A549 treated with Hydrocortisone at 1 μM for 4 hours (cell line): Measurements from ENCODE around the gene AHCY. TPM values are rescaled to one million over a fixed set of nuclear protein-coding genes. Genes with fewer than 3 reads are reported as not detected.

Experiments
- total RNA-seq: library from RNA; stranded (reverse); fragments of 200-300 nt; extraction: Qiagen RNA extraction; gene quantifications from 5 replicates; pipeline ENCODE4 v1.2.3, GENCODE V29; 2022

AHCY gene
- 307 to 346 TPM (median 321 TPM) in 5 replicates for total RNA-seq

DNA sequence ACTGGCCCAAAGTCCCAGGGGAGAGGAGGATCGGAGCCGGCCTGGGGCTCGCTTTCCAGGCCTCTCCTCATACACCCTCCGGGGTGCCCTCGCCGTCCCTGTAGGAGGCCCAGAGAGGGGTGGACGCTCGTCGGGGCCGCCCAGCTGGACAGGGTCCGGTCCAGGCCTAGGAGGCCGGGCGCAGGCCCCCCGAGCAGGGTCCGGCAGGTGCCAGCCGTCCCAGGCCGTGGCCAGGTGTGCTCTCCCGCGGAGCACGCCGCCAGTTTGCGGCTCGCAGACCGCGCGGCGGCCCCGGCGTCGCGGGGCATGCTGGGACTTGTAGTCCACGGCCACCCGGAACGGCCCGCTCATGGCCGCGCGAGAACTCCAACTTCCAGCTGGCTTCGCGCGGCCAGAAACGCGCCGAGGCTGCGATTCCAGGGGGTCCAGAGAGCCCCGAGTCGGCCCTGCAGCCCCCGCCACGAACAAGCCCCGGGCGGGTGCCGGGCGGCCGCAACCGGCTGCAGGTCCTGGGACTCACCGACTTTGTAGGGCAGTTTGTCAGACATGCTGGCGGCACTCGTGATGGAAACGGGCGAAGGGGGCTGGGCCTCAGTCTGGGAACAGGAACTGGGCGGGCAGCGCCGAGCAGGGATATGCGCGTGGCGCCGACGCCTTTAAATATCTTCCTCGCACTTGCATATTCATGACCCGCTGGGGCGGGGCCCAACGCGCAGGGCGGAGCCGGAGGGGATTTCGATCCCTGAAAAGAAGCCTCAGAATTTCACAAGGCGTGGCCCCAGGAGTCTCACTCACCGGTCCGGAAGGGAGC is at the start of gene AHCY:
AHCY (minus strand) TSS at position 633 of the 811 bp plus-strand sequence; CDS start at position 548, 85 bp downstream.

DNA sequence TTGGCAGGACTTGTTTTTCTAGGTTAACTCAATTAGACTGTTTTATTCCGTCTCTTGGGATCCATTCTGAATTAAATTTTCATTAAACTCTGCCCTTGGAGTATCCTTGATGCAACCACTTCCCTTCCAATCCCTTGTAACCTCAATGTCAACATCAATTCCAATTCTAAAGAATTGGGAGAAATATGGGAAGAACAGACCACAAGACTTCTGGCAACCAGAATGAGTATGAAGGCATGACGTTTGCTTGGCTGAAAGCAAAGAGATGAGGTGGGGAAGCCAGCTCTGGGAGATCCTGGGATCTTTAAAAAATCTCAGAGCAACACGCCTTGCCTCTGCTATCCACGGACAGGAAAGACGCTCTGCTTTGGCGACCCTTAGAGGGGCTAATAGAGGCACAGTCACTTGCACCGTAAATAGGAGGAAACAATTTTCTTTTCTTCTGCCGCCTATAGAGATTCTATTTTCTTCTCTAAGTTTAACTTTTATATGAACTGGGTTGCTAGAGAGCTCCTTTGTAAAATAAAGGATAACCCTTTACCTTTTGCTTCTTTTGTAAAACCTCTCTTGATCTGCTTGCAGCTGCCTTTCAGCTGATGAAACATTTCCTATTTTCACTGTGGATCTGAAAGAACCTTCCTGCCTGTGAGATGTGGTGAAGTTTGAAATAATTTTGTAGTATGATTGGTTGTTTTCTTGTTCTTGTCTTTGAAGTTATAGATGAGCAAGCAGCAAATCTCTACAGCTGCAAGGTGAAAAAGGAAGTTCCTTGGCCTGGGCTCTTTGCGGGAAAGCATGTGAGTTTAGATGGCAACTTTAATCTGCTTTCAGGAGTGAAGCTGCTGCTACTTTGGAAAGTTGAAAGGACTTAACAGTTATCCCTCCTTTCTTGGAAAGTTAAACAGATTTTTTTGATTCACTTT is 62.2 kb downstream of the AHCY start, which contains the start of gene ASIP:
ASIP (plus strand) TSS at position 731 of the 923 bp plus-strand sequence. CDS start 18,952 bp downstream, outside the sequence.

Other genes with a start within 250 kb of the AHCY start
- 90.4 to 107 TPM (median 97.9 TPM) in 5 replicates for gene EIF2S2, start 191.1 kb downstream of the AHCY start, total RNA-seq
- gene ASIP, start 61.9 kb downstream of the AHCY start, total RNA-seq = not detected in 5 replicates
- 21.7 to 42.0 TPM (median 32.2 TPM) in 5 replicates for gene ITCH, start 59.9 kb upstream of the AHCY start, total RNA-seq
- gene DYNLRB1, start 213.1 kb upstream of the AHCY start, total RNA-seq = 198 to 243 TPM (median 228 TPM) in 5 replicates